ENCODE results near the gene SCARF1. TPM values are rescaled to one million over a fixed set of nuclear protein-coding genes. Genes with fewer than 3 reads are reported as not detected.
"Not testable (repeated sequence)": the region's sequence is repeated elsewhere in the genome, so short reads cannot be mapped to it uniquely, and the experiment has no call there.

Gene SCARF1
- 0.17 TPM for polyA plus RNA-seq (2012; ENCODE audit: insufficient read depth, insufficient read length, low read depth)

- Histone ChIP-seq H3K4me1 (no peaks in the 10 kb centered on the region), H3K9me3 (no peaks in the 10 kb centered on the region), H3K27me3 (no peaks in the 10 kb centered on the region), H3K36me3 (0 out of 2 replicates have a peak, but pooled peaks cover 3% of the 10 kb centered on the region), H3K4me3 (ENCODE audit: low read depth, low read length) (no peak within 1 kb of the TSS)
- TF ChIP-seq CTCF (IDR thresholded peaks at IDR 0.05; ENCODE audit: low read depth, low read length), result no peak
- no peak for DNase-seq
Observed at GRCh38 chr17:1645207-1646171, at the start of gene SCARF1. SCARF1 (minus strand) TSS chr17:1645732; CDS start chr17:1645697, 35 bp downstream.

- no peak for TF ChIP-seq CTCF (IDR thresholded peaks at IDR 0.05; ENCODE audit: low read depth, low read length)
- DNase-seq, result no peak
- H3K27me3 ChIP-seq, result no peaks in the 10 kb centered on the region
Observed at GRCh38 chr17:1693339-1693738, 47.8 kb upstream of the SCARF1 start.

GRCh38 chr17:1690544-1691221 is 45.2 kb upstream of the SCARF1 start:
- Histone ChIP-seq H3K4me3 (ENCODE audit: low read depth, low read length) (no peak overlapping the region), H3K36me3 (no peaks in the 10 kb centered on the region), H3K9me3 (no peaks in the 10 kb centered on the region), H3K4me1 (no peaks in the 10 kb centered on the region), H3K27me3 (no peaks in the 10 kb centered on the region)
- DNase-seq, result no peak
- no peak for TF ChIP-seq CTCF (IDR thresholded peaks at IDR 0.05; ENCODE audit: low read depth, low read length)

More at GRCh38 chr17:1693339-1693738, 47.8 kb upstream of the SCARF1 start:
- Histone ChIP-seq H3K4me3 (ENCODE audit: low read depth, low read length) (no peak overlapping the region), H3K4me1 (no peaks in the 10 kb centered on the region), H3K36me3 (no peaks in the 10 kb centered on the region), H3K9me3 (no peaks in the 10 kb centered on the region)

- DNase-seq, result not testable (repeated sequence)
Observed at GRCh38 chr17:1688405-1688804, 42.9 kb upstream of the SCARF1 start.

GRCh38 chr17:1686086-1686485 is 40.6 kb upstream of the SCARF1 start:
- H3K27me3 ChIP-seq, result no peaks in the 10 kb centered on the region
- H3K4me1 ChIP-seq, result no peaks in the 10 kb centered on the region
- no peak for DNase-seq
- H3K36me3 ChIP-seq, result peaks cover 21% of the 10 kb centered on the region
- H3K9me3 ChIP-seq, result no peaks in the 10 kb centered on the region
- no peak overlapping the region for H3K4me3 ChIP-seq (ENCODE audit: low read depth, low read length)
- TF ChIP-seq CTCF (IDR thresholded peaks at IDR 0.05; ENCODE audit: low read depth, low read length), result no peak

More at GRCh38 chr17:1688405-1688804, 42.9 kb upstream of the SCARF1 start:
- H3K27me3 ChIP-seq; H3K4me1 ChIP-seq; H3K9me3 ChIP-seq; H3K4me3 ChIP-seq (ENCODE audit: low read depth, low read length); H3K36me3 ChIP-seq: not testable (repeated sequence)

- Histone ChIP-seq H3K4me1 (no peaks in the 10 kb centered on the region), H3K27me3 (no peaks in the 10 kb centered on the region), H3K4me3 (ENCODE audit: low read depth, low read length) (peak within 1 kb of the TSS; percentile 85), H3K9me3 (no peaks in the 10 kb centered on the region), H3K36me3 (peaks cover 36% of the 10 kb centered on the region)
- DNase-seq, result peak; percentile 93
- no peak for TF ChIP-seq CTCF (IDR thresholded peaks at IDR 0.05; ENCODE audit: low read depth, low read length)
Observed at GRCh38 chr17:1684378-1685189, 39.1 kb upstream of the SCARF1 start, which contains the start of gene PRPF8. PRPF8 (minus strand) TSS chr17:1684867; CDS start chr17:1684571, 296 bp downstream.

Measured in BE2C (cell line).